GM23338 (cell line): Measurements from ENCODE around the gene TMEM120B. TPM values are rescaled to one million over a fixed set of nuclear protein-coding genes. Genes with fewer than 3 reads are reported as not detected.

Experiments used
- ATAC-seq: fragments of 200-7000 bp; cut with Tn5 transposase; 3 replicates; pipeline ENCODE4 v1.9.1; 2020
- DNase-seq: peaks from one replicate; pipeline ENCODE4 v3.0.0-alpha.2; 2015; ENCODE audit warnings: low spot score
- H2AFZ ChIP-seq: fragments of 200-600 bp; sonication (generic); 2 replicates; pipeline ENCODE4 v1.8.0; 2016; ENCODE audit warnings: antibody characterized with exemption, mild to moderate bottlenecking, moderate library complexity
- H3F3A ChIP-seq: fragments of 200-600 bp; sonication (generic); replicated peaks from 2 replicates; pipeline ENCODE4 v1.8.0; 2017; ENCODE audit warnings: antibody characterized with exemption, mixed run types, low read depth
- H3K27ac ChIP-seq: fragments of 200-600 bp; sonication (generic); 2 replicates; pipeline ENCODE4 v1.6.1; 2016; ENCODE audit warnings: low read depth
- H3K27me3 ChIP-seq: fragments of 200-600 bp; sonication (generic); 2 replicates; pipeline ENCODE4 v1.8.0; 2016; ENCODE audit warnings: mild to moderate bottlenecking, mixed run types, moderate library complexity; ENCODE audit not compliant: insufficient read depth
- H3K36me3 ChIP-seq: fragments of 200-600 bp; sonication (generic); 2 replicates; pipeline ENCODE4 v1.8.0; 2016; ENCODE audit warnings: mild to moderate bottlenecking; ENCODE audit not compliant: insufficient read depth
- H3K4me1 ChIP-seq: fragments of 200-600 bp; sonication (generic); 2 replicates; pipeline ENCODE4 v1.8.0; 2016; ENCODE audit warnings: mild to moderate bottlenecking, moderate library complexity; ENCODE audit not compliant: insufficient read depth
- H3K4me2 ChIP-seq: fragments of 200-600 bp; sonication (generic); 2 replicates; pipeline ENCODE4 v1.7.1; 2017; ENCODE audit warnings: mixed run types
- H3K4me3 ChIP-seq: fragments of 200-600 bp; sonication (generic); 2 replicates; pipeline ENCODE4 v1.6.1; 2016; ENCODE audit warnings: mixed run types
- H3K79me2 ChIP-seq: fragments of 200-600 bp; sonication (generic); replicated peaks from 2 replicates; pipeline ENCODE4 v1.8.0; 2017; ENCODE audit warnings: mild to moderate bottlenecking; ENCODE audit not compliant: insufficient read depth
- H3K9me2 ChIP-seq: fragments of 200-600 bp; sonication (generic); 2 replicates; pipeline ENCODE4 v1.8.0; 2017; ENCODE audit not compliant: insufficient read depth
- H4K20me1 ChIP-seq: fragments of 200-600 bp; sonication (generic); replicated peaks from 2 replicates; pipeline ENCODE4 v1.8.0; 2017; ENCODE audit warnings: mild to moderate bottlenecking; ENCODE audit not compliant: insufficient read depth
- H3K27ac Mint-ChIP-seq: 2 replicates; pipeline ENCODE4 v1.8.0; 2020; ENCODE audit warnings: inconsistent platforms, mild to moderate bottlenecking, moderate library complexity, mixed read lengths
- H3K27me3 Mint-ChIP-seq: 3 replicates; pipeline ENCODE4 v1.8.0; 2022; ENCODE audit warnings: low read depth, mild to moderate bottlenecking, moderate library complexity, mixed read lengths, inconsistent platforms; ENCODE audit not compliant: insufficient read depth, poor library complexity
- H3K36me3 Mint-ChIP-seq: 3 replicates; pipeline ENCODE4 v1.8.0; 2021; ENCODE audit warnings: low read depth, mild to moderate bottlenecking, inconsistent platforms, moderate library complexity, mixed read lengths
- H3K4me1 Mint-ChIP-seq: 3 replicates; pipeline ENCODE4 v1.8.0; 2020; ENCODE audit warnings: mild to moderate bottlenecking, inconsistent platforms, mixed read lengths
- H3K4me3 Mint-ChIP-seq: 3 replicates; pipeline ENCODE4 v1.8.0; 2021; ENCODE audit warnings: moderate library complexity, mild to moderate bottlenecking, inconsistent platforms, mixed read lengths
- H3K9me3 Mint-ChIP-seq: 3 replicates; pipeline ENCODE4 v1.8.0; 2020; ENCODE audit warnings: moderate library complexity, mild to moderate bottlenecking, inconsistent platforms, mixed read lengths
- CREB1 ChIP-seq: fragments of 250-450 bp; sonication (Bioruptor Pico); IDR thresholded peaks from 2 replicates; pipeline ENCODE4 v1.5.0; 2020; ENCODE audit warnings: low read depth, mild to moderate bottlenecking, moderate library complexity
- EZH2 ChIP-seq: fragments of 200-600 bp; sonication (generic); IDR thresholded peaks from one replicate; pipeline ENCODE4 v1.8.0; 2017; ENCODE audit warnings: antibody characterized with exemption, mild to moderate bottlenecking, low read depth; ENCODE audit not compliant: unreplicated experiment
- EZH2phosphoT487 ChIP-seq: fragments of 200-600 bp; sonication (generic); IDR thresholded peaks from one replicate; pipeline ENCODE4 v1.8.1; 2018; ENCODE audit warnings: antibody characterized with exemption; ENCODE audit not compliant: unreplicated experiment
- JUNB ChIP-seq: IDR thresholded peaks from one replicate; pipeline ENCODE4 v1.6.1; 2016; ENCODE audit warnings: antibody characterized with exemption; ENCODE audit not compliant: unreplicated experiment
- NANOG ChIP-seq: IDR thresholded peaks from 2 replicates; pipeline ENCODE4 v1.6.1; 2016; ENCODE audit warnings: antibody characterized with exemption, borderline replicate concordance
- POLR2AphosphoS5 ChIP-seq: IDR thresholded peaks from 2 replicates; pipeline ENCODE4 v1.6.1; 2016; ENCODE audit warnings: antibody characterized with exemption, low read depth
- REST ChIP-seq: IDR thresholded peaks from one replicate; pipeline ENCODE4 v1.6.1; 2018; ENCODE audit warnings: antibody characterized with exemption; ENCODE audit not compliant: unreplicated experiment
- STAT1 ChIP-seq: IDR thresholded peaks from one replicate; pipeline ENCODE4 v1.6.1; 2016; ENCODE audit warnings: antibody characterized with exemption; ENCODE audit not compliant: unreplicated experiment
- ZNF114 ChIP-seq: fragments of 250-450 bp; sonication (Bioruptor Pico); IDR thresholded peaks from 2 replicates; pipeline ENCODE4 v1.5.0; 2020; ENCODE audit warnings: mild to moderate bottlenecking, moderate library complexity
- ZNF331 ChIP-seq: fragments of 250-450 bp; sonication (Bioruptor Pico); IDR thresholded peaks from 2 replicates; pipeline ENCODE4 v1.5.0; 2020; ENCODE audit warnings: low read depth, mild to moderate bottlenecking, moderate library complexity
- polyA plus RNA-seq: library from polyadenylated mRNA; unstranded; fragments of >200 nt; fragmentation: Nextera tagmentation; extraction: Ambion mirVana; gene quantifications from 2 replicates; pipeline ENCODE4 v1.2.1, GENCODE V29; 2016
- total RNA-seq: library from RNA; depleted of rRNA; stranded (reverse); fragments of >200 nt; shearing (Covaris generic); gene quantifications from 2 replicates; pipeline ENCODE4 v1.2.3, GENCODE V29; 2014
- TF ChIP-seq, protein P1 (sequence below), 2 experiments: fragments of 200-600 bp in 1 of 2; sonication (generic) in 1 of 2; conservative IDR thresholded peaks; 2 replicates each; pipeline versions ENCODE4 v1.5.1 to v1.6.1; 2016 to 2017; ENCODE audit warnings: antibody characterized with exemption in 2 of 2, low read depth in 2 of 2, mild to moderate bottlenecking in 2 of 2, moderate library complexity in 1 of 2
- TF ChIP-seq, protein P2 (sequence below): IDR thresholded peaks from 2 replicates; pipeline ENCODE4 v1.6.1; 2016; ENCODE audit warnings: antibody characterized with exemption

TMEM120B gene
- total and polyA plus RNA-seq, 2 experiments from 2014 or later = 15.0 to 36.0 TPM

GRCh38 chr12:121701667-121702277 is 10.8 kb upstream of the TMEM120B start (continued):
- TF ChIP-seq, protein P1, sequence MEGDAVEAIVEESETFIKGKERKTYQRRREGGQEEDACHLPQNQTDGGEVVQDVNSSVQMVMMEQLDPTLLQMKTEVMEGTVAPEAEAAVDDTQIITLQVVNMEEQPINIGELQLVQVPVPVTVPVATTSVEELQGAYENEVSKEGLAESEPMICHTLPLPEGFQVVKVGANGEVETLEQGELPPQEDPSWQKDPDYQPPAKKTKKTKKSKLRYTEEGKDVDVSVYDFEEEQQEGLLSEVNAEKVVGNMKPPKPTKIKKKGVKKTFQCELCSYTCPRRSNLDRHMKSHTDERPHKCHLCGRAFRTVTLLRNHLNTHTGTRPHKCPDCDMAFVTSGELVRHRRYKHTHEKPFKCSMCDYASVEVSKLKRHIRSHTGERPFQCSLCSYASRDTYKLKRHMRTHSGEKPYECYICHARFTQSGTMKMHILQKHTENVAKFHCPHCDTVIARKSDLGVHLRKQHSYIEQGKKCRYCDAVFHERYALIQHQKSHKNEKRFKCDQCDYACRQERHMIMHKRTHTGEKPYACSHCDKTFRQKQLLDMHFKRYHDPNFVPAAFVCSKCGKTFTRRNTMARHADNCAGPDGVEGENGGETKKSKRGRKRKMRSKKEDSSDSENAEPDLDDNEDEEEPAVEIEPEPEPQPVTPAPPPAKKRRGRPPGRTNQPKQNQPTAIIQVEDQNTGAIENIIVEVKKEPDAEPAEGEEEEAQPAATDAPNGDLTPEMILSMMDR (conservative IDR thresholded peaks at IDR 0.05; ENCODE audit: low read depth in 2 of 2) = no peak
- no peak for TF ChIP-seq EZH2
- no peak for TF ChIP-seq NANOG
- no peak for TF ChIP-seq REST
- TF ChIP-seq, protein P2, sequence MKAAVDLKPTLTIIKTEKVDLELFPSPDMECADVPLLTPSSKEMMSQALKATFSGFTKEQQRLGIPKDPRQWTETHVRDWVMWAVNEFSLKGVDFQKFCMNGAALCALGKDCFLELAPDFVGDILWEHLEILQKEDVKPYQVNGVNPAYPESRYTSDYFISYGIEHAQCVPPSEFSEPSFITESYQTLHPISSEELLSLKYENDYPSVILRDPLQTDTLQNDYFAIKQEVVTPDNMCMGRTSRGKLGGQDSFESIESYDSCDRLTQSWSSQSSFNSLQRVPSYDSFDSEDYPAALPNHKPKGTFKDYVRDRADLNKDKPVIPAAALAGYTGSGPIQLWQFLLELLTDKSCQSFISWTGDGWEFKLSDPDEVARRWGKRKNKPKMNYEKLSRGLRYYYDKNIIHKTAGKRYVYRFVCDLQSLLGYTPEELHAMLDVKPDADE = no peak
- TF ChIP-seq EZH2phosphoT487 = no peak
- no peak for TF ChIP-seq JUNB
- TF ChIP-seq CREB1 = no peak
- no peak for TF ChIP-seq ZNF331 (CRISPR knock-in tag)
- no peak for TF ChIP-seq POLR2AphosphoS5
- TF ChIP-seq ZNF114 = no peak
- TF ChIP-seq STAT1 = no peak

DNA sequence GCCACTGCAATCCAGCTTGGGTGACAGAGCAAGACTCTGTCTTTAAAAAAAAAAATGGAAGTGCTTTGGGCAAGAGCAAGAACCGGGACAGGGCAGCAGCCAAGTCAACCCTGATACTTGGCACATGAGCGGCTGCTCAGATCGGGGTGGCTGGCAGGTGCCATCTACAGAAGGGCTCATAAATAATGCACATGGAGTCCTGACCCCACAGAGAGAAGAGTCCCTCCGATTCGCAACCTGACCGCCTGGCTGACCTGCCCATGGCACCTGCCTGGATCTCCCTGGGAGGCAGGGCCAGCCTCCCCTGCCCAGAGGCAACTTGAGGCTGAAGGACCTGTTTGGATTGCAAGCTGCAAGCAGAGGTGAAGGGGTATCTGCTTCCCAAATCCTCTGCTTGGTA is 9.6 kb upstream of the TMEM120B start:
- Histone ChIP-seq H3K4me2 (no peak overlapping the region), H3K4me3 (no peak overlapping the region), H3K9me2 (no peaks in the 10 kb centered on the region), H3F3A (no peaks in the 10 kb centered on the region; the same call in 1 of the 2 replicates), H3K36me3 (no peaks in the 10 kb centered on the region), H2AFZ (no peak overlapping the region), H3K27ac (no peak overlapping the region), H3K79me2 (no peaks in the 10 kb centered on the region), H3K4me1 (no peaks in the 10 kb centered on the region), H4K20me1 (no peaks in the 10 kb centered on the region), H3K27me3 (no peaks in the 10 kb centered on the region)
- Mint-ChIP-seq H3K27ac (no peak overlapping the region), H3K27me3 (peaks cover 5% of the 10 kb centered on the region), H3K4me1 (no peaks in the 10 kb centered on the region), H3K36me3 (no peaks in the 10 kb centered on the region), H3K4me3 (no peak overlapping the region), H3K9me3 (no peaks in the 10 kb centered on the region)
- DNase-seq (no peak), ATAC-seq (no peak)
- TF ChIP-seq ZNF331 (CRISPR knock-in tag) = no peak
